IMR-90 (cell line): ENCODE measurements around the gene GRB10. TPM values are rescaled to one million over a fixed set of nuclear protein-coding genes. Genes with fewer than 3 reads are reported as not detected.

Experiments used
- ATAC-seq: fragments of 200-7000 bp; cut with Tn5 transposase; 2 replicates; pipeline ENCODE4 v1.9.1; 2020; ENCODE audit warnings: low read depth, mild to moderate bottlenecking, moderate library complexity
- BruUV-seq: library from RNA; stranded (reverse); fragments of 400-500 nt; replicated peaks from 2 replicates; lab custom pipeline; 2021; lab: Mats Ljungman, UMichigan
- CTCF ChIA-PET: fragments of 300-600 bp; formaldehyde crosslinking; extraction: SDS; loops from one replicate; lab custom pipeline; 2021; ENCODE audit warnings: antibody characterized with exemption; lab: Yijun Ruan, JAX
- POLR2A ChIA-PET: fragments of 300-600 bp; sonication (Branson Sonifier 250); formaldehyde crosslinking; loops from one replicate; lab custom pipeline; 2022; ENCODE audit warnings: antibody characterized with exemption; ENCODE audit not compliant: unreplicated experiment; lab: Charles Lee
- DNase-seq: peaks from one replicate; pipeline ENCODE4 v3.0.0; 2013
- H2AFZ ChIP-seq: replicated peaks from 2 replicates; pipeline ENCODE3; 2013; ENCODE audit warnings: low read length, mild to moderate bottlenecking; ENCODE audit not compliant: poor library complexity
- H2AK5ac ChIP-seq: 2 replicates; pipeline ENCODE4 v1.6.1; 2013; ENCODE audit warnings: low read depth, low read length, inconsistent platforms
- H2AK9ac ChIP-seq: replicated peaks from 2 replicates; pipeline ENCODE3; 2013; ENCODE audit warnings: mild to moderate bottlenecking, low read depth, low read length, moderate library complexity; ENCODE audit not compliant: poor library complexity
- H2BK120ac ChIP-seq: 2 replicates; pipeline ENCODE4 v1.6.1; 2013; ENCODE audit warnings: low read depth, low read length, inconsistent platforms
- H2BK15ac ChIP-seq: 3 replicates; pipeline ENCODE4 v1.6.1; 2013; ENCODE audit warnings: low read depth, low read length, inconsistent platforms
- H2BK20ac ChIP-seq: 2 replicates; pipeline ENCODE4 v1.6.1; 2013; ENCODE audit warnings: low read depth, mild to moderate bottlenecking, inconsistent platforms, low read length, moderate library complexity
- H2BK5ac ChIP-seq: 2 replicates; pipeline ENCODE4 v1.6.1; 2013; ENCODE audit warnings: mild to moderate bottlenecking, low read depth, low read length, inconsistent platforms; ENCODE audit not compliant: poor library complexity, severe bottlenecking
- H3K14ac ChIP-seq: replicated peaks from 2 replicates; pipeline ENCODE4 v1.6.1; 2013; ENCODE audit warnings: low read depth, low read length, inconsistent platforms
- H3K18ac ChIP-seq: 2 replicates; pipeline ENCODE4 v1.6.1; 2013; ENCODE audit warnings: low read depth, low read length, control low read depth
- H3K23ac ChIP-seq: 2 replicates; pipeline ENCODE4 v1.6.1; 2013; ENCODE audit warnings: low read depth, low read length, inconsistent platforms
- H3K27ac ChIP-seq: 2 replicates; pipeline ENCODE4 v1.5.1; 2013; ENCODE audit warnings: mild to moderate bottlenecking, control low read depth, low read length; ENCODE audit not compliant: insufficient read depth
- H3K27me3 ChIP-seq: 2 replicates; pipeline ENCODE4 v1.6.1; 2013; ENCODE audit warnings: low read length; ENCODE audit not compliant: control insufficient read depth, insufficient read depth
- H3K36me3 ChIP-seq: 2 replicates; pipeline ENCODE4 v1.6.1; 2013; ENCODE audit warnings: low read length, mixed read lengths; ENCODE audit not compliant: control insufficient read depth, insufficient read depth
- H3K4ac ChIP-seq: 2 replicates; pipeline ENCODE4 v1.6.1; 2013; ENCODE audit warnings: low read depth, low read length, inconsistent platforms
- H3K4me1 ChIP-seq: 2 replicates; pipeline ENCODE4 v1.6.1; 2013; ENCODE audit warnings: low read length, mixed read lengths; ENCODE audit not compliant: control insufficient read depth, insufficient read depth
- H3K4me2 ChIP-seq: 2 replicates; pipeline ENCODE4 v1.6.1; 2013; ENCODE audit warnings: low read depth, mild to moderate bottlenecking, control low read depth, low read length, moderate library complexity
- H3K4me3 ChIP-seq: 2 replicates; pipeline ENCODE4 v1.5.1; 2013; ENCODE audit warnings: low read depth, mild to moderate bottlenecking, control low read depth, low read length, moderate library complexity; ENCODE audit not compliant: insufficient read depth
- H3K56ac ChIP-seq: 2 replicates; pipeline ENCODE4 v1.6.1; 2013; ENCODE audit warnings: low read length, inconsistent platforms; ENCODE audit not compliant: insufficient read depth; ENCODE audit errors: extremely low read depth
- H3K79me1 ChIP-seq, 2 experiments: 2 replicates each; pipeline ENCODE4 v1.6.1; 2013; ENCODE audit warnings: low read length in 2 of 2, inconsistent platforms in 1 of 2, low read depth in 1 of 2
- H3K9ac ChIP-seq: 2 replicates; pipeline ENCODE4 v1.6.1; 2013; ENCODE audit warnings: low read depth, low read length, control low read depth
- H3K9me1 ChIP-seq: 2 replicates; pipeline ENCODE4 v1.6.1; 2013; ENCODE audit warnings: low read length, inconsistent platforms; ENCODE audit not compliant: insufficient read depth
- H3K9me3 ChIP-seq: 2 replicates; pipeline ENCODE4 v1.6.1; 2013; ENCODE audit warnings: low read length; ENCODE audit not compliant: control insufficient read depth, insufficient read depth
- H4K20me1 ChIP-seq: 2 replicates; pipeline ENCODE4 v1.6.1; 2013; ENCODE audit warnings: low read length, inconsistent platforms; ENCODE audit not compliant: insufficient read depth
- H4K5ac ChIP-seq: 2 replicates; pipeline ENCODE4 v1.6.1; 2013; ENCODE audit warnings: mild to moderate bottlenecking, low read depth, low read length, control low read depth
- H4K8ac ChIP-seq, 2 experiments: 2 replicates each; pipeline ENCODE4 v1.6.1; 2013; ENCODE audit warnings: low read depth in 2 of 2, low read length in 2 of 2, control low read depth in 1 of 2, inconsistent platforms in 1 of 2
- H4K91ac ChIP-seq: 2 replicates; pipeline ENCODE4 v1.6.1; 2013; ENCODE audit warnings: low read depth, low read length, inconsistent platforms; ENCODE audit not compliant: insufficient read depth
- BHLHE40 ChIP-seq: fragments of 150-350 bp; IDR thresholded peaks from 2 replicates; pipeline ENCODE4 v1.6.1; 2016; ENCODE audit warnings: mild to moderate bottlenecking, low read depth, low read length
- CEBPB ChIP-seq: IDR thresholded peaks from 2 replicates; pipeline ENCODE4 v1.6.1; 2012; ENCODE audit warnings: low read depth, low read length, improper control_type of control experiment
- CHD1 ChIP-seq: IDR thresholded peaks from 2 replicates; pipeline ENCODE4 v1.6.1; 2012; ENCODE audit warnings: low read depth, low read length, improper control_type of control experiment
- CTCF ChIP-seq: conservative IDR thresholded peaks from 2 replicates; pipeline ENCODE4 v1.5.1; 2012; ENCODE audit warnings: mild to moderate bottlenecking, low read depth, low read length, improper control_type of control experiment
- ELK1 ChIP-seq: fragments of 150-350 bp; IDR thresholded peaks from 2 replicates; pipeline ENCODE4 v1.6.1; 2016; ENCODE audit warnings: low read depth, mild to moderate bottlenecking, low read length, moderate library complexity, borderline replicate concordance
- FOS ChIP-seq: fragments of 150-350 bp; IDR thresholded peaks from 2 replicates; pipeline ENCODE4 v1.6.1; 2016; ENCODE audit warnings: low read depth, low read length
- MAFK ChIP-seq: IDR thresholded peaks from 2 replicates; pipeline ENCODE4 v1.6.1; 2012; ENCODE audit warnings: low read depth, low read length, improper control_type of control experiment
- MAZ ChIP-seq: IDR thresholded peaks from 2 replicates; pipeline ENCODE4 v1.6.1; 2012; ENCODE audit warnings: low read depth, mild to moderate bottlenecking, low read length, improper control_type of control experiment, moderate library complexity, borderline replicate concordance
- MXI1 ChIP-seq: IDR thresholded peaks from 2 replicates; pipeline ENCODE4 v1.6.1; 2012; ENCODE audit warnings: low read depth, mild to moderate bottlenecking, low read length, moderate library complexity, borderline replicate concordance
- NFE2L2 ChIP-seq: fragments of 150-350 bp; IDR thresholded peaks from 2 replicates; pipeline ENCODE4 v1.6.1; 2016; ENCODE audit warnings: low read depth, mild to moderate bottlenecking, low read length
- POLR2A ChIP-seq: IDR thresholded peaks from 2 replicates; pipeline ENCODE4 v1.6.1; 2012; ENCODE audit warnings: mild to moderate bottlenecking, low read depth, low read length
- RAD21 ChIP-seq: IDR thresholded peaks from 2 replicates; pipeline ENCODE4 v1.6.1; 2012; ENCODE audit warnings: low read length, improper control_type of control experiment
- RFX5 ChIP-seq: IDR thresholded peaks from 2 replicates; pipeline ENCODE4 v1.8.0; 2012; ENCODE audit warnings: low read depth, mild to moderate bottlenecking, low read length, moderate library complexity
- SMC3 ChIP-seq: fragments of 150-350 bp; IDR thresholded peaks from 2 replicates; pipeline ENCODE4 v1.6.1; 2016; ENCODE audit warnings: low read depth, mild to moderate bottlenecking, antibody characterized with exemption, low read length, moderate library complexity
- WGBS, 2 experiments: methylation state at CpG; one replicate each; pipeline versions ENCODE4 v1.1.5 to v1.1.7; 2013; ENCODE audit warnings: missing lambda C conversion rate in 2 of 2; ENCODE audit not compliant: insufficient read length in 1 of 2; ENCODE audit errors: extremely low coverage in 2 of 2; 5-methylcytosine and 5-hydroxymethylcytosine counted together
- dilution Hi-C: fragments of 300-500 bp; cut with HindIII; formaldehyde crosslinking; loops from one replicate; pipeline ENCODE4 v1.14.3; 2018; ENCODE audit warnings: low sequenced_read_pairs; ENCODE audit not compliant: unreplicated experiment
- in situ Hi-C: fragments of 300-500 bp; cut with MboI; formaldehyde crosslinking; loops from 3 replicates; pipeline ENCODE4 v1.14.3; 2019; ENCODE audit warnings: low sequenced_read_pairs, inconsistent platforms, mixed read lengths
- intact Hi-C: fragments of 100-400 bp; cut with micrococcal nuclease; formaldehyde crosslinking; loops from 2 replicates; pipeline ENCODE4 v1.10.0; 2022
- polyA plus RNA-seq, 3 experiments: library from polyadenylated mRNA; depleted of rRNA; stranded (reverse); fragments of >200 nt; gene quantifications; 2 replicates each; pipeline ENCODE4 v1.2.3, GENCODE V29; 2012; ENCODE audit warnings: low replicate concordance in 1 of 3
- total RNA-seq: library from RNA; depleted of rRNA; stranded (reverse); fragments of >200 nt; gene quantifications from 2 replicates; pipeline ENCODE4 v1.2.3, GENCODE V29; 2012

Gene GRB10
- total and polyA plus RNA-seq, 2 of the 4 experiments (the other 2 are of a cell fraction) = 6.3 to 15.1 TPM

- TF ChIP-seq MAZ = no peak
Observed at GRCh38 chr7:50656141-50656895, 126.4 kb downstream of the GRB10 start (continued).

GRCh38 chr7:50655490-50655889 lies 127.2 kb downstream of the GRB10 start:
- H2BK5ac ChIP-seq = no peak overlapping the region
- no TSS peak for BruUV-seq
- H4K91ac ChIP-seq = no peak overlapping the region
- dilution Hi-C loops (no loop called here), in situ Hi-C loops (no loop called here), intact Hi-C loops (no loop called here)
- no peaks in the 10 kb centered on the region for H3K9me3 ChIP-seq
- H3K4me3 ChIP-seq = no peak overlapping the region
- peaks cover 4% of the 10 kb centered on the region for H3K36me3 ChIP-seq
- H3K56ac ChIP-seq = no peak overlapping the region
- no peak overlapping the region for H3K23ac ChIP-seq
- H3K27me3 ChIP-seq = no peaks in the 10 kb centered on the region
- no peak overlapping the region for H3K27ac ChIP-seq
- CTCF ChIA-PET = no interaction called here
- DNase-seq = no peak
- H2AK9ac ChIP-seq = no peak overlapping the region
- no peak overlapping the region for H3K4me2 ChIP-seq
- no peaks in the 10 kb centered on the region; the same call in 1 of the 2 replicates for H3K9me1 ChIP-seq
- no peaks in the 10 kb centered on the region; a peak in 1 of 4 replicates for H3K79me1 ChIP-seq
- ATAC-seq = no peak
- peaks cover 1% of the 10 kb centered on the region; the same call in 1 of the 2 replicates for H3K4me1 ChIP-seq
- no peak overlapping the region for H2AFZ ChIP-seq
- H4K20me1 ChIP-seq = peaks cover 4% of the 10 kb centered on the region; the same call in 1 of the 2 replicates
- no peak overlapping the region for H4K5ac ChIP-seq
- WGBS, 2 experiments = 100% methylated on average over 3 of the region's 3 CpGs; no CpG with 5 or more reads in 1 of the 2 experiments
- no peak overlapping the region for H2BK20ac ChIP-seq
- H2BK15ac ChIP-seq = no peak overlapping the region
- H3K14ac ChIP-seq = no peak overlapping the region
- H2BK120ac ChIP-seq = no peak overlapping the region
- no peak overlapping the region for H4K8ac ChIP-seq
- H3K4ac ChIP-seq = no peak overlapping the region
- POLR2A ChIA-PET = no interaction called here
- H2AK5ac ChIP-seq = no peak overlapping the region
- no peak overlapping the region for H3K9ac ChIP-seq
- no peak overlapping the region for H3K18ac ChIP-seq
- TF ChIP-seq NFE2L2 (no peak), ELK1 (no peak), CHD1 (no peak), POLR2A (no peak), MXI1 (no peak), MAFK (no peak), CEBPB (no peak), MAZ (no peak), BHLHE40 (no peak), CTCF (no peak), SMC3 (no peak), FOS (no peak), RAD21 (no peak), RFX5 (no peak)
